Vagina (tissue), 2 donors: ENCODE data around the gene DIP2B. TPM values are rescaled to one million over a fixed set of nuclear protein-coding genes. Genes with fewer than 3 reads are reported as not detected.

Experiments used
- DNase-seq, 2 donors: peaks; one replicate each; pipeline ENCODE4 v3.0.0-alpha.2; 2017; ENCODE audit errors: extremely low spot score in 2 of 2
- H3K27ac ChIP-seq: fragments of 200-600 bp; sonication (generic); one replicate; pipeline ENCODE4 v1.5.1; 2019
- H3K27me3 ChIP-seq: fragments of 200-600 bp; sonication (generic); one replicate; pipeline ENCODE4 v1.5.1; 2019
- H3K36me3 ChIP-seq, 2 donors: fragments of 200-600 bp; sonication (generic); one replicate each; pipeline ENCODE4 v1.5.1; 2017 to 2019
- H3K4me1 ChIP-seq: fragments of 200-600 bp; sonication (generic); one replicate; pipeline ENCODE4 v1.5.1; 2019
- H3K4me3 ChIP-seq, 2 donors: fragments of 200-600 bp; sonication (generic); 1 replicate in 1 of 2; 2 replicates in 1 of 2; pipeline ENCODE4 v1.5.1; 2016 to 2019
- H3K9me3 ChIP-seq: fragments of 200-600 bp; sonication (generic); one replicate; pipeline ENCODE4 v1.5.1; 2019
- POLR2A ChIP-seq, 2 donors: fragments of 450-650 bp; IDR thresholded peaks; one replicate each; pipeline ENCODE4 v1.6.1; 2017; ENCODE audit warnings: antibody characterized with exemption in 2 of 2, mild to moderate bottlenecking in 2 of 2, moderate library complexity in 2 of 2
- POLR2AphosphoS5 ChIP-seq, 2 donors: sonication (generic); formaldehyde crosslinking; IDR thresholded peaks; one replicate each; pipeline ENCODE4 v1.9.0; 2017; ENCODE audit warnings: antibody characterized with exemption in 2 of 2, mild to moderate bottlenecking in 2 of 2, low read depth in 1 of 2; ENCODE audit not compliant: insufficient read depth in 1 of 2
- intact Hi-C: fragments of 100-400 bp; cut with DNase I; formaldehyde crosslinking; loops from one replicate; pipeline ENCODE4 v1.15.1; 2023
- total RNA-seq: library from RNA; depleted of rRNA; stranded (reverse); fragments of >200 nt; gene quantifications from one replicate; pipeline ENCODE4 v1.2.3, GENCODE V29; 2016
- TF ChIP-seq, protein P1 (sequence below), 3 experiments: fragments of 450-650 bp in 2 of 3; fragments of 200-600 bp in 1 of 3; sonication (generic) in 1 of 3; IDR thresholded peaks; one replicate each; pipeline ENCODE4 v1.5.1; 2017 to 2019; ENCODE audit warnings: antibody characterized with exemption in 3 of 3, mild to moderate bottlenecking in 2 of 3, moderate library complexity in 2 of 3

The DIP2B gene
- total RNA-seq, 1 donor from 2014 or later, result 32.2 TPM

DNA sequence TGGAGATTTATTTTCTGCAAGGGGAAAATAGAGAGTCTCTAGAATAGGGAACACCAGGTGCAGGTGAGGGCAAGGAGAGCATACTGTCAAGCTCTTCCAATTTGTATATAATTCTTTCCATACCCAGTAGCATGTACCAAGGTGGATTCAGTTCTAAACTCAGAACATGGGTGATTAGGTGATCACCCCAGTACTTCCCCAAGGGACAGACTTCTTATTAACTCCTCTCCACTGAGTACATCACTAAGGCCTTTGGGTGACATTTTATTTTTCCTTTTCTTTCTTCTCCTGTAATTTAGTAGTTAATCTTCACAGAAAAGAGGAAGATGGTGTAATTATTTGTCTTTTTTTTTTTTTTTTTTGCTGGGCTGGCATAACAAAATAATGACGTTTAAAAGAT, 54.2 kb downstream of the DIP2B start:
- TF ChIP-seq, protein P1, sequence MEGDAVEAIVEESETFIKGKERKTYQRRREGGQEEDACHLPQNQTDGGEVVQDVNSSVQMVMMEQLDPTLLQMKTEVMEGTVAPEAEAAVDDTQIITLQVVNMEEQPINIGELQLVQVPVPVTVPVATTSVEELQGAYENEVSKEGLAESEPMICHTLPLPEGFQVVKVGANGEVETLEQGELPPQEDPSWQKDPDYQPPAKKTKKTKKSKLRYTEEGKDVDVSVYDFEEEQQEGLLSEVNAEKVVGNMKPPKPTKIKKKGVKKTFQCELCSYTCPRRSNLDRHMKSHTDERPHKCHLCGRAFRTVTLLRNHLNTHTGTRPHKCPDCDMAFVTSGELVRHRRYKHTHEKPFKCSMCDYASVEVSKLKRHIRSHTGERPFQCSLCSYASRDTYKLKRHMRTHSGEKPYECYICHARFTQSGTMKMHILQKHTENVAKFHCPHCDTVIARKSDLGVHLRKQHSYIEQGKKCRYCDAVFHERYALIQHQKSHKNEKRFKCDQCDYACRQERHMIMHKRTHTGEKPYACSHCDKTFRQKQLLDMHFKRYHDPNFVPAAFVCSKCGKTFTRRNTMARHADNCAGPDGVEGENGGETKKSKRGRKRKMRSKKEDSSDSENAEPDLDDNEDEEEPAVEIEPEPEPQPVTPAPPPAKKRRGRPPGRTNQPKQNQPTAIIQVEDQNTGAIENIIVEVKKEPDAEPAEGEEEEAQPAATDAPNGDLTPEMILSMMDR (IDR thresholded peaks at IDR 0.05), result no peak
- TF ChIP-seq POLR2AphosphoS5 (IDR thresholded peaks at IDR 0.05; ENCODE audit: insufficient read depth in 1 of 2, low read depth in 1 of 2), result no peak
- TF ChIP-seq POLR2A (IDR thresholded peaks at IDR 0.05), result no peak
- no peak for DNase-seq
- H3K4me1 ChIP-seq, result peaks cover 13% of the 10 kb centered on the region
- H3K27ac ChIP-seq, result no peak overlapping the region
- intact Hi-C loops, result no loop called here
- H3K27me3 ChIP-seq, result no peaks in the 10 kb centered on the region
- H3K9me3 ChIP-seq, result no peaks in the 10 kb centered on the region
- H3K4me3 ChIP-seq, result no peak overlapping the region
- no peaks in the 10 kb centered on the region for H3K36me3 ChIP-seq

DNA sequence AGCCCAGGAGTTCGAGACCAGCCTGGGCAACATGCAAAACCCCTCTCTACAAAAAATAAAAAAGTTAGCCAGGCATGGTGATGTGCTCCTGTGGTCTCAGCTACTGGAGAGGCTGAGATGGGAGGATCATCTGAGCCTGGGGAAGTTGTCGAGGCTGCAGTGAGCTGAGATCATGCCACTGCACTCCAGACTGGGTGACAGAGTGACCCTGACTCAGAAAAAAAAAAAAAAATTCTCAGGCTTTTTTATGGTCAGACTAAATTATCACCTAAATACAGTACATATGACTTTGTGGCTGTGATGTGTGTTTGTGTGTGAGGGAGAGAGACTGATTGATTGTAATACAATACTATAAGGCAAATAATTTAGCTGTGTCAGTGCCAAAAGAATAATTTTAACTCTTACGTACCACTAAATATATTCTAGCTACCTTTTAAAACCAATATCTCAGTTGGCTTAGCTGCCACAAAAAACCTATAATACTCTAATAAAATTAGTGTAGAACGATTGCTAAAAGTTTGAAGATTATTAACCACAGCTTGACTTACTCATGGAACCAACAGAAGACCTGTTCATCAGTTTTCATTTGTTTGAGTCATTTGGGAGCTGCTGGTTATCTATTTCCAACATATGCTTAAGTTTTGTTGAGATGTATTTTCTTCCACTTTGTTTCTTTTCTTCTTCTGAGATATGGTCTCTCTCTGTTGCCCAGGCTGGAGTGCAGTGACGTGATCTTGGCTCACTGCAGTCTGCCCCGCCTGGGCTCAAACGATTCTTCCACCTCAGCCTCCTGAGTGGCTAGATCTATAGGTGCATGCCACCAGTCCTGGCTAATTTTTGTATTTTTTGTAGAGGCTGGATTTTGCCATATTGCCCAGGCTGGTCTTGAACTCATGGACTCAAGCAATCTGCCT, 58.0 kb downstream of the DIP2B start:
- no peak overlapping the region for H3K4me3 ChIP-seq
- H3K9me3 ChIP-seq, result no peaks in the 10 kb centered on the region
- no peak for TF ChIP-seq POLR2AphosphoS5 (IDR thresholded peaks at IDR 0.05; ENCODE audit: insufficient read depth in 1 of 2, low read depth in 1 of 2)
- TF ChIP-seq, protein P1 (IDR thresholded peaks at IDR 0.05), result no peak
- TF ChIP-seq POLR2A (IDR thresholded peaks at IDR 0.05), result no peak
- intact Hi-C loops, result no loop called here
- peaks cover 28% of the 10 kb centered on the region for H3K4me1 ChIP-seq
- no peaks in the 10 kb centered on the region for H3K36me3 ChIP-seq
- H3K27me3 ChIP-seq, result no peaks in the 10 kb centered on the region
- no peak for DNase-seq
- H3K27ac ChIP-seq, result no peak overlapping the region

DNA sequence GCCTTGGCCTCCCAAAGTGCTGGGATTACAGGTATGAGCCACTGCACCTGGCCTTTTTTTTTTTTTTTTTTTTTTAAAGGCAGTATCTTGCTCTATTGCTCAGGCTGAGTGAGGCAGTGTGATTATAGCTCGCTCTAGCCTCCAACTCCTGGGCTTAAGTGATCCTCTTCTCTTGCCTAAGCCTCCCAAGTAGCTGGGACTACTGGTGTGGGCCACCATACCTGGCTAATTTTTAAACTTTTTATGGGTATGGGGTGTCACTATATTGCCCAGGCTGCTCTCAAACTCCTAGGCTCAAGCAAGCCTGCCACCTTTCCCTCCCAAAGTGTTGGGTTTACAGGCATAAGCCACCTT, 58.6 kb downstream of the DIP2B start:
- intact Hi-C loops, result no loop called here
- no peak overlapping the region for H3K27ac ChIP-seq
- no peak for DNase-seq
- no peaks in the 10 kb centered on the region for H3K36me3 ChIP-seq
- peaks cover 34% of the 10 kb centered on the region for H3K4me1 ChIP-seq
- H3K9me3 ChIP-seq, result no peaks in the 10 kb centered on the region
- no peak overlapping the region for H3K4me3 ChIP-seq
- H3K27me3 ChIP-seq, result no peaks in the 10 kb centered on the region
- TF ChIP-seq POLR2A (IDR thresholded peaks at IDR 0.05), result no peak
- no peak for TF ChIP-seq POLR2AphosphoS5 (IDR thresholded peaks at IDR 0.05; ENCODE audit: insufficient read depth in 1 of 2, low read depth in 1 of 2)
- TF ChIP-seq, protein P1 (IDR thresholded peaks at IDR 0.05), result no peak

DNA sequence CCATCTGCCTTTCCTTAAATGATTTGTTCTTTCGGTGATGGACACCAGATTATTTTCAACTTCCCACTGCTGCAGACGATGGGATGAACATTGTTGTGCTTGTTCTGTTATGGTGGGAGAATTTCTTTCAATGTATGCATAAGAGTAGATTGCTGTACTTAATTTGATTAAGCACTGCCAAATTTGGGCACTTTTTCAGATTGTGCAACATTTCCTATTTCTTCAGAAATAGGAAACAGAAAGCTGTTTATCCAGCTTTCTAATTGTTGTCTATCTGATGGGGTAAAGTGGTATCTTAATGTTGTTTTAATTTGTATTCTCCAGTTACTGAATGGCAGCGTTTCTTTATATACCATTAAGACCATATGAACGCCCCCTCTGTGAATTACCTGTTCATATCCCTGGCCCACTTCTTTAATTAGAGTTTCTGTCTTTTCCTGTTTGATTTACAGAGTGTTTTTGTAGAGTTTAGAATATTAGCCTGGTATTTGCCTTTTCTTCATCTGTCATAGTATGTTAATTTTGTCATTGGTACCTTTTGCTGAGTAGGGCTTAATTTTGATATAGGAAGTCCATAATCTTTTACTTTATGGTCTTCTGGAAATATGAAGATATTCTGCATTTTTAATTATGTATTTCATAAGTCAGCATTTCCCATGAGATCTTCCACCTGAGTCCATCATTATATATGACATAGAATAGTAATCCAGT, 59.6 kb downstream of the DIP2B start:
- peaks cover 44% of the 10 kb centered on the region for H3K4me1 ChIP-seq
- no peak for DNase-seq
- H3K27me3 ChIP-seq, result no peaks in the 10 kb centered on the region
- intact Hi-C loops, result no loop called here
- H3K36me3 ChIP-seq, result no peaks in the 10 kb centered on the region
- H3K9me3 ChIP-seq, result no peaks in the 10 kb centered on the region
- no peak overlapping the region for H3K27ac ChIP-seq
- H3K4me3 ChIP-seq, result no peak overlapping the region
- TF ChIP-seq, protein P1 (IDR thresholded peaks at IDR 0.05), result no peak
- TF ChIP-seq POLR2A (IDR thresholded peaks at IDR 0.05) (no peak), POLR2AphosphoS5 (IDR thresholded peaks at IDR 0.05; ENCODE audit: insufficient read depth in 1 of 2, low read depth in 1 of 2) (no peak)

DNA sequence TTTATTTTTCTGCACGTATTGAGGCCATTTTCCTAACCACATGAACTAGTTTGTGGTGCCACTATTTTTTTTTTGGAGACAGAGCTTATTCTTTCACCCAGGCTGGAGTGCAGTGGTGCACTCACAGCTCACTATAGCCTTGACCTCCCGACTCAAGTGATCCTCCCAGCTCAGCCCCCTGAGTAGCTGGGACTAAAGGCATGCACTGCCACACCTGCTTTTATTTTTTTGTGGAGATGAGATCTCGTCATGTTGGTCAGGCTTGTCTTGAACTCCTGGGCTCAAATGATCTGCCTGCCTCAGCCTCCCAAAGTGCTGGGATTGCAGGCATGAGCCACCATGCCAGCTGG, 60.1 kb downstream of the DIP2B start:
- DNase-seq, result no peak
- H3K4me3 ChIP-seq, result no peak overlapping the region
- TF ChIP-seq POLR2A (IDR thresholded peaks at IDR 0.05) (no peak), POLR2AphosphoS5 (IDR thresholded peaks at IDR 0.05; ENCODE audit: insufficient read depth in 1 of 2, low read depth in 1 of 2) (no peak)
- TF ChIP-seq, protein P1 (IDR thresholded peaks at IDR 0.05), result no peak
- no peaks in the 10 kb centered on the region for H3K9me3 ChIP-seq
- no peaks in the 10 kb centered on the region for H3K36me3 ChIP-seq
- peaks cover 49% of the 10 kb centered on the region for H3K4me1 ChIP-seq
- intact Hi-C loops, result no loop called here
- H3K27ac ChIP-seq, result no peak overlapping the region
- no peaks in the 10 kb centered on the region for H3K27me3 ChIP-seq
